ENCODE measurements around the gene CCN2. TPM values are rescaled to one million over a fixed set of nuclear protein-coding genes. Genes with fewer than 3 reads are reported as not detected.
A peak's percentile ranks its signal among the peaks of the same experiment; 100 is the strongest.
"Not testable (repeated sequence)": the region's sequence is repeated elsewhere in the genome, so short reads cannot be mapped to it uniquely, and the experiment has no call there.

Gene CCN2
- total RNA-seq, 1 experiment from 2014 or later = 44.1 TPM

GRCh38 chr6:131916847-131917246 is 34.3 kb downstream of the CCN2 start:
- no peak overlapping the region for H3K4me3 Mint-ChIP-seq
- WGBS (ENCODE audit: extremely low coverage, insufficient read length, low lambda C conversion rate) = no CpG with 5 or more reads among the region's 2 CpGs

GRCh38 chr6:131916091-131916796 is 34.9 kb downstream of the CCN2 start:
- not testable (repeated sequence) for H4K8ac ChIP-seq (replicated peaks; ENCODE audit: insufficient read length, low read depth, low read length); H2BK20ac ChIP-seq (ENCODE audit: low read depth, low read length, poor library complexity, severe bottlenecking); H3K27me3 ChIP-seq (ENCODE audit: insufficient read depth, low read length); H4K91ac ChIP-seq (ENCODE audit: insufficient read length, low read depth, low read length); H3K23ac ChIP-seq (ENCODE audit: insufficient read length, low read depth, low read length); H3T11ph ChIP-seq (ENCODE audit: low read length); H4K20me1 ChIP-seq (ENCODE audit: control insufficient read depth, insufficient read depth, insufficient read length); H2BK5ac ChIP-seq (ENCODE audit: insufficient read length, low read length); H4K5ac ChIP-seq (ENCODE audit: insufficient read length, low read depth, low read length); H2BK15ac ChIP-seq (ENCODE audit: low read depth, low read length); H3K14ac ChIP-seq (ENCODE audit: insufficient read depth, low read length); H3K27me3 Mint-ChIP-seq (ENCODE audit: low read depth); H2AK5ac ChIP-seq (ENCODE audit: insufficient read length, low read length); H3K27ac ChIP-seq (ENCODE audit: insufficient read length, low read depth, low read length); H3K79me2 ChIP-seq (ENCODE audit: insufficient read depth, low read length); H3K23me2 ChIP-seq (ENCODE audit: insufficient read length, low read depth, low read length, poor library complexity, severe bottlenecking); H3K56ac ChIP-seq (ENCODE audit: insufficient read length, low read depth, low read length); H3K18ac ChIP-seq (ENCODE audit: insufficient read length, low read depth, low read length); H3K4me3 Mint-ChIP-seq; H3K4me1 ChIP-seq (ENCODE audit: insufficient read depth, low read length); H3K4ac ChIP-seq (ENCODE audit: low read depth, low read length); H2AFZ ChIP-seq (ENCODE audit: low read length); H3K79me1 ChIP-seq (ENCODE audit: insufficient read depth, low read depth, low read length, poor library complexity, severe bottlenecking); H2BK120ac ChIP-seq (ENCODE audit: low read depth, low read length, poor library complexity, severe bottlenecking); H3K9ac ChIP-seq (ENCODE audit: extremely low read depth, insufficient read length, low read length); H3K4me2 ChIP-seq (ENCODE audit: insufficient read depth, insufficient read length, low read length); H3K27ac Mint-ChIP-seq; H2BK12ac ChIP-seq (ENCODE audit: insufficient read length, low read depth, low read length)
- peaks cover 16 to 48% of the 10 kb centered on the region in 2 experiments; a peak in 4 of 5 replicates for H3K9me3 Mint-ChIP-seq
- DNase-seq = peak; percentile 38
- H3K9me3 ChIP-seq (ENCODE audit: control insufficient read depth, low read depth, low read length) = peaks cover 15% of the 10 kb centered on the region
- H3K4me1 Mint-ChIP-seq = peaks cover 0 to 11% of the 10 kb centered on the region in 2 experiments; a peak in 2 of 4 replicates
- H3K36me3 Mint-ChIP-seq (ENCODE audit: insufficient read depth in 1 of 3, low read depth in 3 of 3) = peaks cover 42 to 90% (median 79%) of the 10 kb centered on the region in 3 experiments
- no CpG with 5 or more reads among the region's 2 CpGs for WGBS (ENCODE audit: extremely low coverage, insufficient read length, low lambda C conversion rate)

More at GRCh38 chr6:131916847-131917246, 34.3 kb downstream of the CCN2 start:
- DNase-seq = no peak
- Histone ChIP-seq H2BK5ac (ENCODE audit: insufficient read length, low read length) (no peak overlapping the region), H3T11ph (ENCODE audit: low read length) (no peak overlapping the region), H2BK120ac (ENCODE audit: low read depth, low read length, poor library complexity, severe bottlenecking) (no peak overlapping the region), H3K23me2 (ENCODE audit: insufficient read length, low read depth, low read length, poor library complexity, severe bottlenecking) (no peaks in the 10 kb centered on the region), H3K27me3 (ENCODE audit: insufficient read depth, low read length) (no peaks in the 10 kb centered on the region), H3K9me3 (ENCODE audit: control insufficient read depth, low read depth, low read length) (peaks cover 15% of the 10 kb centered on the region), H2BK15ac (ENCODE audit: low read depth, low read length) (no peak overlapping the region), H3K79me2 (ENCODE audit: insufficient read depth, low read length) (no peaks in the 10 kb centered on the region), H3K79me1 (ENCODE audit: insufficient read depth, low read depth, low read length, poor library complexity, severe bottlenecking) (no peaks in the 10 kb centered on the region), H2AFZ (ENCODE audit: low read length) (no peak overlapping the region), H4K20me1 (ENCODE audit: control insufficient read depth, insufficient read depth, insufficient read length) (no peaks in the 10 kb centered on the region), H3K23ac (ENCODE audit: insufficient read length, low read depth, low read length) (no peak overlapping the region), H2AK5ac (ENCODE audit: insufficient read length, low read length) (no peak overlapping the region), H4K91ac (ENCODE audit: insufficient read length, low read depth, low read length) (no peak overlapping the region), H2BK20ac (ENCODE audit: low read depth, low read length, poor library complexity, severe bottlenecking) (no peak overlapping the region), H3K4me1 (ENCODE audit: insufficient read depth, low read length) (peaks cover 3% of the 10 kb centered on the region; the same call in 1 of the 2 replicates), H3K4me2 (ENCODE audit: insufficient read depth, insufficient read length, low read length) (no peak overlapping the region), H3K56ac (ENCODE audit: insufficient read length, low read depth, low read length) (no peak overlapping the region), H2BK12ac (ENCODE audit: insufficient read length, low read depth, low read length) (no peak overlapping the region), H3K14ac (ENCODE audit: insufficient read depth, low read length) (no peak overlapping the region), H4K8ac (replicated peaks; ENCODE audit: insufficient read length, low read depth, low read length) (no peak overlapping the region), H3K4ac (ENCODE audit: low read depth, low read length) (no peak overlapping the region), H3K27ac (ENCODE audit: insufficient read length, low read depth, low read length) (no peak overlapping the region), H4K5ac (ENCODE audit: insufficient read length, low read depth, low read length) (no peak overlapping the region), H3K18ac (ENCODE audit: insufficient read length, low read depth, low read length) (no peak overlapping the region), H3K9ac (ENCODE audit: extremely low read depth, insufficient read length, low read length) (no peak overlapping the region)
- peaks cover 1% of the 10 kb centered on the region; the same call in 1 of the 2 replicates for H3K27me3 Mint-ChIP-seq (ENCODE audit: low read depth)
- H3K27ac Mint-ChIP-seq = no peak overlapping the region; a peak in 1 of 7 replicates
- TF ChIP-seq CTCF (conservative IDR thresholded peaks at IDR 0.05) = no peak
- H3K9me3 Mint-ChIP-seq = peaks cover 16 to 48% of the 10 kb centered on the region in 2 experiments; a peak in 4 of 5 replicates
- peaks cover 0 to 7% of the 10 kb centered on the region in 2 experiments; a peak in 1 of 4 replicates for H3K4me1 Mint-ChIP-seq
- peaks cover 42 to 84% (median 73%) of the 10 kb centered on the region in 3 experiments for H3K36me3 Mint-ChIP-seq (ENCODE audit: insufficient read depth in 1 of 3, low read depth in 3 of 3)

All from H9 (cell line).